Activated CD4-positive, CD25-positive, alpha-beta regulatory T cell treated with anti-CD3 and anti-CD28 coated beads, Interleukin-2, amount 50 U/mL, for 16 hours (primary cell): ENCODE measurements around the gene OR4C16.

Experiments used
- DNase-seq: peaks from one replicate; pipeline ENCODE4 v3.0.0-alpha.2; 2020; ENCODE audit warnings: low read depth, low spot score

OR4C16 gene

GRCh38 chr11:55571828-55572227 is at the start of gene OR4C16:
Gene OR4C16 (plus strand): TSS chr11:55572128. CDS start chr11:55572128, 0 bp downstream.
- no peak for DNase-seq

GRCh38 chr11:55554169-55554568 is 17.8 kb upstream of the OR4C16 start, which contains the start of gene OR4C15:
Gene OR4C15 (plus strand): TSS chr11:55554469. CDS start chr11:55554469, 0 bp downstream.
- no peak for DNase-seq

GRCh38 chr11:55572548-55572947 is 620 bp downstream of the OR4C16 start:
- no peak for DNase-seq

GRCh38 chr11:55607545-55607944 is 35.6 kb downstream of the OR4C16 start, which contains the start of gene OR4C11:
Gene OR4C11 (minus strand): TSS chr11:55607645. CDS start chr11:55604373, 3,272 bp downstream.
- DNase-seq = no peak
